Testis (tissue), 2 donors: ENCODE data around the gene STAT3.

ENCODE experiments used
- CTCF ChIP-seq, 3 experiments: fragments of 450-650 bp in 2 of 3; fragments of 200-600 bp in 1 of 3; sonication (generic) in 1 of 3; IDR thresholded peaks; one replicate each; pipeline ENCODE4 v1.5.1; 2016 to 2019; ENCODE audit warnings: antibody characterized with exemption in 3 of 3, mild to moderate bottlenecking in 2 of 3, moderate library complexity in 1 of 3
- POLR2A ChIP-seq: fragments of 450-650 bp; IDR thresholded peaks from one replicate; pipeline ENCODE4 v1.6.1; 2017; ENCODE audit warnings: antibody characterized with exemption, mild to moderate bottlenecking, moderate library complexity

GRCh38 chr17:42347198-42347597 is 41.0 kb downstream of the STAT3 start:
- no peak for TF ChIP-seq CTCF (IDR thresholded peaks at IDR 0.05)
- no peak for TF ChIP-seq POLR2A
